Ascending aorta (tissue), 2 donors: ENCODE results near the gene HECTD4. TPM values are rescaled to one million over a fixed set of nuclear protein-coding genes. Genes with fewer than 3 reads are reported as not detected.
"Not testable (repeated sequence)": the region's sequence is repeated elsewhere in the genome, so short reads cannot be mapped to it uniquely, and the experiment has no call there.

Source experiments
- DNase-seq, 2 donors: peaks; one replicate each; pipeline ENCODE4 v3.0.0-alpha.2; 2019; ENCODE audit warnings: low spot score in 2 of 2
- H3K27ac ChIP-seq, 2 donors: fragments of 200-600 bp; sonication (generic); one replicate each; pipeline ENCODE4 v1.5.1; 2016 to 2017; ENCODE audit warnings: mild to moderate bottlenecking in 1 of 2
- H3K27me3 ChIP-seq: fragments of 200-600 bp; sonication (generic); one replicate; pipeline ENCODE4 v1.5.1; 2017
- H3K36me3 ChIP-seq, 2 donors: fragments of 200-600 bp; sonication (generic); one replicate each; pipeline ENCODE4 v1.5.1; 2016
- H3K4me1 ChIP-seq, 2 donors: fragments of 200-600 bp; sonication (generic); one replicate each; pipeline ENCODE4 v1.5.1; 2016 to 2017; ENCODE audit warnings: mild to moderate bottlenecking in 1 of 2
- H3K4me3 ChIP-seq, 2 donors: fragments of 200-600 bp; sonication (generic); one replicate each; pipeline ENCODE4 v1.5.1; 2016 to 2017; ENCODE audit warnings: mild to moderate bottlenecking in 1 of 2
- H3K9me3 ChIP-seq, 2 donors: fragments of 200-600 bp; sonication (generic); one replicate each; pipeline ENCODE4 v1.5.1; 2016
- intact Hi-C: fragments of 100-400 bp; cut with DNase I; formaldehyde crosslinking; loops from one replicate; pipeline ENCODE4 v1.15.1; 2023
- total RNA-seq: library from RNA; depleted of rRNA; stranded (reverse); fragments of >200 nt; gene quantifications from one replicate; pipeline ENCODE4 v1.1.0, GENCODE V29; 2016
- TF ChIP-seq, protein P1 (sequence below), 3 experiments: fragments of 200-600 bp in 2 of 3; fragments of 450-650 bp in 1 of 3; sonication (generic) in 2 of 3; IDR thresholded peaks; one replicate each; pipeline ENCODE4 v1.5.1; 2016 to 2019; ENCODE audit warnings: antibody characterized with exemption in 3 of 3, mild to moderate bottlenecking in 1 of 3, moderate library complexity in 1 of 3

Gene HECTD4
- total RNA-seq, 1 donor from 2014 or later: 23.7 TPM

- Histone ChIP-seq H3K4me3 (no peak overlapping the region), H3K4me1 (no peaks in the 10 kb centered on the region), H3K36me3 (peaks cover 42 to 62% of the 10 kb centered on the region in 2 donors), H3K9me3 (no peaks in the 10 kb centered on the region), H3K27me3 (no peaks in the 10 kb centered on the region), H3K27ac (no peak overlapping the region)
- TF ChIP-seq, protein P1, sequence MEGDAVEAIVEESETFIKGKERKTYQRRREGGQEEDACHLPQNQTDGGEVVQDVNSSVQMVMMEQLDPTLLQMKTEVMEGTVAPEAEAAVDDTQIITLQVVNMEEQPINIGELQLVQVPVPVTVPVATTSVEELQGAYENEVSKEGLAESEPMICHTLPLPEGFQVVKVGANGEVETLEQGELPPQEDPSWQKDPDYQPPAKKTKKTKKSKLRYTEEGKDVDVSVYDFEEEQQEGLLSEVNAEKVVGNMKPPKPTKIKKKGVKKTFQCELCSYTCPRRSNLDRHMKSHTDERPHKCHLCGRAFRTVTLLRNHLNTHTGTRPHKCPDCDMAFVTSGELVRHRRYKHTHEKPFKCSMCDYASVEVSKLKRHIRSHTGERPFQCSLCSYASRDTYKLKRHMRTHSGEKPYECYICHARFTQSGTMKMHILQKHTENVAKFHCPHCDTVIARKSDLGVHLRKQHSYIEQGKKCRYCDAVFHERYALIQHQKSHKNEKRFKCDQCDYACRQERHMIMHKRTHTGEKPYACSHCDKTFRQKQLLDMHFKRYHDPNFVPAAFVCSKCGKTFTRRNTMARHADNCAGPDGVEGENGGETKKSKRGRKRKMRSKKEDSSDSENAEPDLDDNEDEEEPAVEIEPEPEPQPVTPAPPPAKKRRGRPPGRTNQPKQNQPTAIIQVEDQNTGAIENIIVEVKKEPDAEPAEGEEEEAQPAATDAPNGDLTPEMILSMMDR (IDR thresholded peaks at IDR 0.05): no peak
- intact Hi-C loops: no loop called here
- no peak for DNase-seq
These were observed 123.3 kb downstream of the HECTD4 start for GRCh38 chr12:112258926-112259325.

GRCh38 chr12:112256780-112257179 lies 125.5 kb downstream of the HECTD4 start:
- H3K36me3 ChIP-seq: peaks cover 60 to 82% of the 10 kb centered on the region in 2 donors
- TF ChIP-seq, protein P1 (IDR thresholded peaks at IDR 0.05): no peak
- intact Hi-C loops: no loop called here
- no peaks in the 10 kb centered on the region for H3K4me1 ChIP-seq
- no peaks in the 10 kb centered on the region for H3K27me3 ChIP-seq
- H3K9me3 ChIP-seq: no peaks in the 10 kb centered on the region
- DNase-seq: no peak
- no peak overlapping the region for H3K27ac ChIP-seq
- H3K4me3 ChIP-seq: no peak overlapping the region

DNA sequence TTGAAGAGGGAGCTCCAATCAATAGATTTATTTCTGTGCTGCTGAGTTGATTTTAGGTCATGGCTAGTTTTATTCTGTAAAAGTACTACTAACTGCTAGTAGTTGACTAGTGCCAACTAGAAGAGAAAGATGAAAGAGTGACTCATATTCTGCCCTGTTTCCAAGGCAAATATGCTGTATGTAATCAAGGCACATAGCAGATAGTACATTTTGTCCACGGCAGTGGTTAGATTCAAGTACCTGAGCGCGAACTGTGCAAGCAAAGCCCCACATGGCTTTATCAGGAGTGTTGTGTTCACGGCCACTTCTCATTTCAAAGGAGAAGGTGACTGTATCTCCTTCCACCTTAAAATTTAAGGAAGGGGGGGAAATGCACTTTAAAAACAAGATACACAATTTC lies 130.0 kb downstream of the HECTD4 start:
- Histone ChIP-seq H3K9me3 (no peaks in the 10 kb centered on the region), H3K27me3 (no peaks in the 10 kb centered on the region), H3K27ac (no peak overlapping the region), H3K36me3 (peaks cover 53 to 80% of the 10 kb centered on the region in 2 donors), H3K4me1 (no peaks in the 10 kb centered on the region), H3K4me3 (no peak overlapping the region)
- intact Hi-C loops: no loop called here
- no peak for DNase-seq
- TF ChIP-seq, protein P1 (IDR thresholded peaks at IDR 0.05): no peak

DNA sequence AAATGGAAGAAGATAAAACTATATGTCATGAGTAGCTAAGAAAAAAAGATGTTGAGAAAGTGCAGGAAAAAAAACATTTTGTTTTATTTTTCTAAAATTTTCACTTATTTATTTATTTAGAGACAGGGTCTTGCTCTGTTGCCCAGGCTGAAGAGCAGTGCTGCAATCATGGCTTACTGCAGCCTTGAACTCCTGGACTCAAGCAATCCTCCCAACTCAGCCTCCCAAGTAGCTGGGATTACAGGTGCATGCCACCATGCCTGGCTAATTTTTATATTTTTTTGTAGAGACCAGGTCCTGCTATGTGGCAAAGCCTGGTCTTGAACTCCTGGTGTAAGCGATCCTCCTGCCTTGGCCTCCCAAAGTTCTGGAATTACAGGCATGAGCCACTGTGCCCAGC lies 137.3 kb downstream of the HECTD4 start:
- intact Hi-C loops, DNase-seq, H3K4me3 ChIP-seq, H3K9me3 ChIP-seq, H3K27me3 ChIP-seq, H3K4me1 ChIP-seq, H3K27ac ChIP-seq: not testable (repeated sequence)
- peaks cover 35 to 82% of the 10 kb centered on the region in 2 donors for H3K36me3 ChIP-seq

- H3K36me3 ChIP-seq: peaks cover 45 to 88% of the 10 kb centered on the region in 2 donors
- TF ChIP-seq, protein P1 (IDR thresholded peaks at IDR 0.05): no peak
These were observed 138.7 kb downstream of the HECTD4 start for GRCh38 chr12:112243255-112244110.

GRCh38 chr12:112241176-112241575 lies 141.1 kb downstream of the HECTD4 start:
- Histone ChIP-seq H3K4me1 (no peaks in the 10 kb centered on the region), H3K27me3 (no peaks in the 10 kb centered on the region), H3K9me3 (no peaks in the 10 kb centered on the region), H3K36me3 (peaks cover 44 to 91% of the 10 kb centered on the region in 2 donors), H3K4me3 (no peak overlapping the region), H3K27ac (no peak overlapping the region)
- no peak for DNase-seq
- intact Hi-C loops: no loop called here
- TF ChIP-seq, protein P1 (IDR thresholded peaks at IDR 0.05): no peak

More at GRCh38 chr12:112243255-112244110, 138.7 kb downstream of the HECTD4 start:
- intact Hi-C loops: no loop called here
- Histone ChIP-seq H3K4me1 (no peaks in the 10 kb centered on the region), H3K27me3 (no peaks in the 10 kb centered on the region), H3K27ac (no peak overlapping the region), H3K9me3 (no peaks in the 10 kb centered on the region), H3K4me3 (no peak overlapping the region)
- DNase-seq: no peak
